ENCODE results near the gene PPP1R1C.

- TF ChIP-seq CTCF (IDR thresholded peaks at IDR 0.05) (no peak), POLR2A (IDR thresholded peaks at IDR 0.05) (no peak)
Measured at GRCh38 chr2:181943411-181944124, 42.1 kb upstream of the PPP1R1C start.
